Cardiac muscle cell (in vitro differentiated cells and primary cell): ENCODE measurements around the gene NFATC1. TPM values are rescaled to one million over a fixed set of nuclear protein-coding genes. Genes with fewer than 3 reads are reported as not detected.

Experiments
- DNase-seq, 2 donors: peaks; one replicate each; pipeline versions ENCODE4 v3.0.0 to v3.0.0-alpha.2; 2010 to 2017; ENCODE audit warnings: low read depth in 1 of 2, low spot score in 1 of 2
- H3K27ac ChIP-seq: fragments of 200-600 bp; sonication (generic); 2 replicates; pipeline ENCODE4 v1.5.1; 2016
- H3K27me3 ChIP-seq: fragments of 200-600 bp; sonication (generic); 2 replicates; pipeline ENCODE4 v1.6.0; 2016; ENCODE audit warnings: control low read depth
- H3K36me3 ChIP-seq: fragments of 200-600 bp; sonication (generic); 2 replicates; pipeline ENCODE4 v1.5.1; 2016; ENCODE audit warnings: control low read depth
- H3K4me1 ChIP-seq: fragments of 200-600 bp; sonication (generic); 2 replicates; pipeline ENCODE4 v1.8.1; 2017; ENCODE audit warnings: low read depth, mild to moderate bottlenecking, mixed run types
- H3K4me3 ChIP-seq: fragments of 200-600 bp; sonication (generic); 2 replicates; pipeline ENCODE4 v1.5.1; 2016; ENCODE audit warnings: mild to moderate bottlenecking
- H3K9me3 ChIP-seq: fragments of 200-600 bp; sonication (generic); 2 replicates; pipeline ENCODE4 v1.5.1; 2017; ENCODE audit warnings: low read depth, mild to moderate bottlenecking, control low read depth
- polyA plus RNA-seq: library from polyadenylated mRNA; unstranded; fragments of >200 nt; fragmentation: Nextera tagmentation; extraction: Ambion mirVana; gene quantifications from 2 replicates; pipeline ENCODE4 v1.2.1, GENCODE V29; 2016
- total RNA-seq: library from RNA; depleted of rRNA; stranded (reverse); fragments of >200 nt; gene quantifications from 2 replicates; pipeline ENCODE4 v1.2.3, GENCODE V29; 2016
- TF ChIP-seq, protein P1 (sequence below): IDR thresholded peaks from 2 replicates; pipeline ENCODE4 v1.5.1; 2012; ENCODE audit warnings: low read depth, mild to moderate bottlenecking, low read length

Gene NFATC1
- total and polyA plus RNA-seq, 2 experiments from 2014 or later = 10.8 to 11.7 TPM

- DNase-seq = peak; percentile 58 to 94
These were observed 62.6 kb downstream of the NFATC1 start for GRCh38 chr18:79458131-79458838.

DNA sequence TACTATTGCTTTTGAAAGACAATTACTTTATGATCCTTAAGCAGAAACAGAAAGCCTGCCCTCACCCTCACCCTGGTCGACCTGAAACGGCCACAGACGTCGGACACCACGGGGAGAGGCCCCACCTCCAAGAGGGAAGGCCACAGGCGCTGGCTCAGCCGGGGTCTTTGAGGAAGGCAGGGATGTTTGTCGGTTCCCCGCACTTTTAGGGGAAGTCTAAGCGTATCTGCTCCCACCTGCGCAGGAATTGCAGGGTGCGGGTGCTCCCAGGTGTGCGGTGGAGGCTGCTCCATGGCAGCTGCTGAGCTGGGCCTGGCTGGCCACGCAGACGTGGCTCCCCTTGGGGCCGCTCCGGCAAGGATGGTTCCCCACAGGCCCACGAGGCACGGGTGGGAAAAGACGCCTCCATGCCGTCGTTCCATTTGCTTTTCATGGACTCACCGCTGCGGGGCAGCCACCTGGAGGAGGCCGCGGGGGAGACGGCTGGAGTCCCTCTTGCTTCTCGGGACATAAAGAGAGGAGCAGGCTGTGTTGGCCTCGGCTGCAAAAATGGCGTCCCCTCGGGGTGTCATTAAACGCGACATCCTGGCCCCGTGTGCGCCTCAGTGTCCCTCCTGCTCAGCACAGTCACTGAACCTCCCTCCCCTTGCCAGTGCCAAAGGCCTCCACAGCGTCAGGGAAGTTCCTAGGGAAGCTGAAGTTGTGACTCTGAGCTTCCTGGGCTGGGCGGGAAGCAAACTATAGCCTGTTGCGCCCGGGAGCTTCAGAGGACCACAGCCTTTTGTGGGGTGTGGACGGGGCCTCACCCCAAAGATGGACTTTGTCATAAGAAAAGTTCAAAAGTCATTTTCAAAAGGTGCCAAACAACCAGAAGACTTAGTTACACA, 63.4 kb downstream of the NFATC1 start:
- Histone ChIP-seq H3K4me3 (no peak overlapping the region), H3K4me1 (peaks cover 11% of the 10 kb centered on the region), H3K9me3 (no peaks in the 10 kb centered on the region), H3K27me3 (no peaks in the 10 kb centered on the region), H3K36me3 (no peaks in the 10 kb centered on the region), H3K27ac (peak overlapping the region; percentile 81)
- TF ChIP-seq, protein P1, sequence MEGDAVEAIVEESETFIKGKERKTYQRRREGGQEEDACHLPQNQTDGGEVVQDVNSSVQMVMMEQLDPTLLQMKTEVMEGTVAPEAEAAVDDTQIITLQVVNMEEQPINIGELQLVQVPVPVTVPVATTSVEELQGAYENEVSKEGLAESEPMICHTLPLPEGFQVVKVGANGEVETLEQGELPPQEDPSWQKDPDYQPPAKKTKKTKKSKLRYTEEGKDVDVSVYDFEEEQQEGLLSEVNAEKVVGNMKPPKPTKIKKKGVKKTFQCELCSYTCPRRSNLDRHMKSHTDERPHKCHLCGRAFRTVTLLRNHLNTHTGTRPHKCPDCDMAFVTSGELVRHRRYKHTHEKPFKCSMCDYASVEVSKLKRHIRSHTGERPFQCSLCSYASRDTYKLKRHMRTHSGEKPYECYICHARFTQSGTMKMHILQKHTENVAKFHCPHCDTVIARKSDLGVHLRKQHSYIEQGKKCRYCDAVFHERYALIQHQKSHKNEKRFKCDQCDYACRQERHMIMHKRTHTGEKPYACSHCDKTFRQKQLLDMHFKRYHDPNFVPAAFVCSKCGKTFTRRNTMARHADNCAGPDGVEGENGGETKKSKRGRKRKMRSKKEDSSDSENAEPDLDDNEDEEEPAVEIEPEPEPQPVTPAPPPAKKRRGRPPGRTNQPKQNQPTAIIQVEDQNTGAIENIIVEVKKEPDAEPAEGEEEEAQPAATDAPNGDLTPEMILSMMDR = no peak
- DNase-seq = no peak

More at GRCh38 chr18:79458131-79458838, 62.6 kb downstream of the NFATC1 start:
- Histone ChIP-seq H3K4me1 (peaks cover 11% of the 10 kb centered on the region), H3K4me3 (no peak overlapping the region), H3K27ac (peak overlapping the region; percentile 81), H3K36me3 (no peaks in the 10 kb centered on the region), H3K27me3 (no peaks in the 10 kb centered on the region), H3K9me3 (no peaks in the 10 kb centered on the region)
- TF ChIP-seq, protein P1 = no peak

DNA sequence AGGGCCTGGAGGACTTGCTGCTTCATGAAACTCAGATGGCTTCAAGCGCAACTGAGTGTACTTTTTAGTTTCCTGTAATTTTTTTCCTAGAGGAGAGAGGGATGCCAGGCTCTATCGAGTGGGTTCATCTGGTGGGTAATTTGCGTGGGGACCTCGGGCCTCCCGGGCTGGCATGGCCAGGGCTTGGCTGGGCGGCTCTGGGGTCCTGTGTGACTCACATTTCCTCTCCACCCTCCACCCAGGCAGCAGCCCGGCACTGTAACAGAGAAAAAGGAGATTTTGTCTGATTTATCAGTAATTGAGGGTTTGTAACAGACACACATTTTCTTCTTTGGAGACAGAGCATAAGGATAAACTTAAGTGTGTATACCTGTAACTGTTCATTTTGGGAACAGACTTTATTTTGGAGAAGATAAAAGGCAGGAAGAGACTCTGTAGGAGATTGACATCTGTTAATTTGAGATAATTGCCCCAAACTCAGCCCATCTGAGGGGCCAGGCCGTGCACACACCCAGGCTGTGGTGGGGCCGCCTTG, 64.3 kb downstream of the NFATC1 start:
- no peaks in the 10 kb centered on the region for H3K27me3 ChIP-seq
- DNase-seq = peak in 1 of 2 donors; percentile 9
- no peaks in the 10 kb centered on the region for H3K9me3 ChIP-seq
- H3K27ac ChIP-seq = no peak overlapping the region
- no peaks in the 10 kb centered on the region for H3K36me3 ChIP-seq
- H3K4me3 ChIP-seq = no peak overlapping the region
- H3K4me1 ChIP-seq = peaks cover 12% of the 10 kb centered on the region
- TF ChIP-seq, protein P1 = no peak

- H3K4me1 ChIP-seq = peaks cover 19% of the 10 kb centered on the region
- no peak overlapping the region for H3K4me3 ChIP-seq
- H3K9me3 ChIP-seq = no peaks in the 10 kb centered on the region
- DNase-seq = no peak
- no peak overlapping the region for H3K27ac ChIP-seq
- TF ChIP-seq, protein P1 = no peak
- no peaks in the 10 kb centered on the region for H3K36me3 ChIP-seq
- H3K27me3 ChIP-seq = no peaks in the 10 kb centered on the region
These were observed 65.0 kb downstream of the NFATC1 start for GRCh38 chr18:79460481-79461300.

DNA sequence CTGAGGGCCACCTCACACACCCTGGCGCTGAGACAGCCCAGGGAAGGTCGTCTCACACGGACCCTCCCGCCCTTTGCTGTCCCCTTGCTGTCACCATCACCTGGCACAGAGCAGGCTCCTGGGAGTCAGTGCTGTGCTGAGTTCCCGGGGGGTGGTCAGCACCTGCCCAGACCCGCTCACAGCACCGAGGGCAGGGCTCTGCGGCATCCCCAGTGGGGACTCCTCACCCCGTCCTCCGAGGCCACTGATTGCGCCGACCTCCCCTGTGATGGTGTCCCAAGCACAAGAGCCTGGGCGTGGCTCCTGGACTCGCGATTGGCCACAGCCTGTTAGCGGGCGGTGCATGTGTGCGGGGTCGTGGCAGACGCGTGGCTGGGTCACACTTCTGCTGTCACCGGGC, 65.9 kb downstream of the NFATC1 start:
- no peak for DNase-seq
- Histone ChIP-seq H3K9me3 (no peaks in the 10 kb centered on the region), H3K36me3 (no peaks in the 10 kb centered on the region), H3K27ac (no peak overlapping the region), H3K4me1 (peaks cover 23% of the 10 kb centered on the region), H3K27me3 (no peaks in the 10 kb centered on the region), H3K4me3 (no peak overlapping the region)
- TF ChIP-seq, protein P1 = no peak
